Measurements from ENCODE around the gene IGSF3. TPM values are rescaled to one million over a fixed set of nuclear protein-coding genes. Genes with fewer than 3 reads are reported as not detected.

IGSF3 gene
- total RNA-seq, 1 donor from 2014 or later, result 34.8 TPM

DNA sequence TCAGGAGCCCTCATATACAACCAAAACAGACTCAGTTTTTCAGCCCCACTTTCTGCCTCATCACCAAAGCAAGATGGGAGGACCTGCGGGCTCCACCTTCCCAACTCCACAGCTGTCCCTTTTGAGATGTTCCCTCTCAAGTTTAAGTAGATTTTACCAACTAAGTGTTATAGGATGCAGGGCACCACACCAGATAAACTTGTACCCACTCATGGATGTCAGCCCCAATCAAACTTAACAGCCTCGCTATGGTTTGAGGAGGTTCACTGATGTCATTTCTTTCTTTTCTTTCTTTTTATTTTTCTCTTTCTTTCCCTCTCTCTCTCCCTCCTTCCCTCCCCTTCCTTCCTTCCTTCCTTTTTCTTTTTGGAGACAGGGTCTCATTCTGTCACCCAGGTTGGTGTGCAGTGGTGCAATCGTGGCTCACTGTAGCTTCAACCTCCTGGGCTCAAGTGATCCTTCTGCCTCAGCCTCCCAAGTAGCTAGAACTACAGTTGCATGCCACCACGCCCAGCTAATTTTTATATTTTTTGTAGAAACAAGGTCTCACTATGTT, 110.1 kb downstream of the IGSF3 start:
- DNase-seq (ENCODE audit: low read depth), result no peak
- TF ChIP-seq, protein P1, sequence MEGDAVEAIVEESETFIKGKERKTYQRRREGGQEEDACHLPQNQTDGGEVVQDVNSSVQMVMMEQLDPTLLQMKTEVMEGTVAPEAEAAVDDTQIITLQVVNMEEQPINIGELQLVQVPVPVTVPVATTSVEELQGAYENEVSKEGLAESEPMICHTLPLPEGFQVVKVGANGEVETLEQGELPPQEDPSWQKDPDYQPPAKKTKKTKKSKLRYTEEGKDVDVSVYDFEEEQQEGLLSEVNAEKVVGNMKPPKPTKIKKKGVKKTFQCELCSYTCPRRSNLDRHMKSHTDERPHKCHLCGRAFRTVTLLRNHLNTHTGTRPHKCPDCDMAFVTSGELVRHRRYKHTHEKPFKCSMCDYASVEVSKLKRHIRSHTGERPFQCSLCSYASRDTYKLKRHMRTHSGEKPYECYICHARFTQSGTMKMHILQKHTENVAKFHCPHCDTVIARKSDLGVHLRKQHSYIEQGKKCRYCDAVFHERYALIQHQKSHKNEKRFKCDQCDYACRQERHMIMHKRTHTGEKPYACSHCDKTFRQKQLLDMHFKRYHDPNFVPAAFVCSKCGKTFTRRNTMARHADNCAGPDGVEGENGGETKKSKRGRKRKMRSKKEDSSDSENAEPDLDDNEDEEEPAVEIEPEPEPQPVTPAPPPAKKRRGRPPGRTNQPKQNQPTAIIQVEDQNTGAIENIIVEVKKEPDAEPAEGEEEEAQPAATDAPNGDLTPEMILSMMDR (IDR thresholded peaks at IDR 0.05; ENCODE audit: insufficient read depth, low read length, poor library complexity, severe bottlenecking), result no peak
- Histone ChIP-seq H3K4me3 (ENCODE audit: low read depth, low read length) (no peak overlapping the region), H3K36me3 (ENCODE audit: control insufficient read depth, insufficient read depth, low read length) (no peaks in the 10 kb centered on the region), H3K27me3 (ENCODE audit: control insufficient read depth, insufficient read depth, low read length) (no peaks in the 10 kb centered on the region)

DNA sequence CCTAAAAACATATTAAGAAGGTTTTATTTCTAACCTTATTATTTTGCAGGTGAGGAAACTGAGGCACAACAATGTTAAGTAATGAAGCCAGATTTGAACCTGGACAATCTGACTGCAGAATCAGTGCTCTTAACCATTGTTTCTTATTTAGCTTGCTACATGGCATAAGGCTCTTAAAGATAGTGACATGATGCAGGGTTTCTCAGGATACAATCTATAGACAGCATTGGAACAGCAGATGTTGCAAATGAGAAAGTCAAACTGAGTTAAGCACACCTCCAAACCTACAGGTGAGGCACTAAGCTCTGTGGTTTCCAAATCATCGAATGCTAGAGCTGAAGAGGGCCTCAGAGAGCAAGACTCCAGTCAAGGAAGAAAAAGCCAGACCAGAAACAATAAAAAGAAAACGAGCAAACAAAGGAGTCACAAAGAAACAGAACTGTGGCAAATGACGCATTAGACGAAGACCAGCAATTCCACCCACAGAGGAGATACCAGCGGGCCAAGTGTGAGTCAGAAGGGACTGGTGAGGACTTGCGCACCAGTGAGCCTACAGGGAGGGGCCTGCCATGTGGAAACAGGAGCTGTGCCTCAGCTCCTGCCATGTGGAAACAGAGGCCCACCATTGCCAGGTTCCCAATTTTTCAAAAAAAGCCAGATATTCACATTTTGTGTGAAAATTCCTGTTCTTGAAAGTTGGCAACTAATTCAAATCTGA, 111.1 kb downstream of the IGSF3 start:
- H3K27me3 ChIP-seq (ENCODE audit: control insufficient read depth, insufficient read depth, low read length), result no peaks in the 10 kb centered on the region
- H3K4me3 ChIP-seq (ENCODE audit: low read depth, low read length), result no peak overlapping the region
- H3K36me3 ChIP-seq (ENCODE audit: control insufficient read depth, insufficient read depth, low read length), result no peaks in the 10 kb centered on the region
- no peak for DNase-seq (ENCODE audit: low read depth)
- TF ChIP-seq, protein P1 (IDR thresholded peaks at IDR 0.05; ENCODE audit: insufficient read depth, low read length, poor library complexity, severe bottlenecking), result no peak

DNA sequence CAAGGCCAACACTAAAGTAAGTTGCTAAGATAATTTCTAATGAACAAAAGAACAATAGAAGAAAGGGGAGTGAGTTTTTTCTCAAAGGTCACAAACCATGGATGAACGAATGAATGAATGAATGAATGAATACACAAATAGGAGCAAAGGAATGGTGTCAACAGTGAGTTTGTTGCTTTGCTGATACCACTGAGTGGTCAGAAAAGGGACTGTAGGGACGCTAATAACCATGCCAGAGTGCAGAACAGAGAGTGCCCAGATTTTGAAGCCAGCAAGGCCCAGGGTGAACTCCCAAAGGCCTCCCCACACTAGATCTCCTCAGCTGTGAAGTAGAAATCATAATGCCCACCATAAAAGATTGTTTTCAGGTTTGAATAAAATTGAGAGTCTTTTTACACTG, 112.6 kb downstream of the IGSF3 start:
- no peak for DNase-seq (ENCODE audit: low read depth)
- TF ChIP-seq, protein P1 (IDR thresholded peaks at IDR 0.05; ENCODE audit: insufficient read depth, low read length, poor library complexity, severe bottlenecking), result no peak
- Histone ChIP-seq H3K4me3 (ENCODE audit: low read depth, low read length) (no peak overlapping the region), H3K27me3 (ENCODE audit: control insufficient read depth, insufficient read depth, low read length) (no peaks in the 10 kb centered on the region), H3K36me3 (ENCODE audit: control insufficient read depth, insufficient read depth, low read length) (no peaks in the 10 kb centered on the region)

DNA sequence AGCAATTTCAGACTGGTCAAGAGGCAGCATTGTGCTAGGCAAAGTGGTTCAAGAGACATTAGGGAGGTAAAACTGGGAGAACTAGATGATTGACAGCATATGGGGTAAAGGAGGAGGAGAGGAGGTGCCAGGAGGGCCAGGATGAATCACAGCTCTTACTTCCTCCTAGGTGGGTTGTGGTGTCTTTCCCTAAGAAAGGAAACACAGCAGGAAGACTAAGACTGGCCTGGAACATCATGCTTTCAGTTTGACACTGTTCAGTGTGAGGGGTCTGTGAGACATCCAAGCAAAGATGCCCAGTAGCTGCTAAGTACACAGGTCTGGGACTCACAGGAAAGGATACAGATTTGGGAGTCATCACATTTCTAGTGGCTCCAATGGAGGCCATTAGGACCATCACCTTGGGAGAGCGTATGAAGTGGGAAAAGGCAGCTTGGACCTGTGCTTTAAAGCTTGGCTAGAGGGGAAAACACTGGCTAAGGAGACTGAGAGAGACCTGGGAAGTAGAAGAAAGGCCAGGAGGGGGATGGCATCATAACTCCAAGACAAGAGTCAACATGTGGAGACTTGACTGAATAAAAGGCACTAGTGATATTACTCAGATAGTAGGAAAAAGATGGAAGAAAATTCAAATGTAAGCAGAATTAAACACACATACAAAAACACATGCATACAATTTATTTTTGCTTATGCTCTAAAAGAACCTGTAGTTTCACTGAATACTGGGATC, 114.0 kb downstream of the IGSF3 start:
- Histone ChIP-seq H3K4me3 (ENCODE audit: low read depth, low read length) (no peak overlapping the region), H3K36me3 (ENCODE audit: control insufficient read depth, insufficient read depth, low read length) (no peaks in the 10 kb centered on the region), H3K27me3 (ENCODE audit: control insufficient read depth, insufficient read depth, low read length) (no peaks in the 10 kb centered on the region)
- no peak for DNase-seq (ENCODE audit: low read depth)
- TF ChIP-seq, protein P1 (IDR thresholded peaks at IDR 0.05; ENCODE audit: insufficient read depth, low read length, poor library complexity, severe bottlenecking), result no peak

DNA sequence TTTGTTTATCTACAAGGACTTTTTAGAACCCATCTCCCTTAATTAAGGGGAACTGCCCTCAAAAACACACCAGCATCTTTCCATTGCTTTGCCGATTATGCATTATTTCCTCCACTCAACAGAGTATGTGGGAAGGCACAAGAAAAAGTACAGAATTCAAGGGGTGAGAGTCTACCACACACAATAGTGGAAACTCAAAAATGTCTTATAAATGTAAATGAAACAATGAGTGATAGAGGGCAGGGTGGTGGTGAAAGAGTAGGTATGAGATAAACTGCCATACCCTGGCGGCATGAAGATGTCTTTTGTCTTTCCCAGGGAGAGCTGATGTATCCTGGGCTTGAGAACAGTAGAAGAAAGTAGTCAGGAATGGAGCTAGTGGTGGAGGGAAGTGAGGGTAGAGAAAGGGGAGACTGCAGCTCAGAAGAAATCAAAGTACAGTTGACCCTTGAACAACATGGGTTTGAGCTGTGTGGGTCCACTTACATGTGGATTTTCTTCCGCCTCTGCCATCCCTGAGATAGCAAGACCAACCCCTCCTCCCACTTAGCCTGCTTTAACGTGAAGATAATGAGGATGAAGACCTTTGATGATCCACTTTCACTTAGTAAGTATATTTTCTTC, 121.1 kb downstream of the IGSF3 start:
- Histone ChIP-seq H3K36me3 (ENCODE audit: control insufficient read depth, insufficient read depth, low read length) (peaks cover 2% of the 10 kb centered on the region), H3K27me3 (ENCODE audit: control insufficient read depth, insufficient read depth, low read length) (no peaks in the 10 kb centered on the region), H3K4me3 (ENCODE audit: low read depth, low read length) (no peak overlapping the region)
- TF ChIP-seq, protein P1 (IDR thresholded peaks at IDR 0.05; ENCODE audit: insufficient read depth, low read length, poor library complexity, severe bottlenecking), result no peak
- no peak for DNase-seq (ENCODE audit: low read depth)

Measured in kidney epithelial cell (primary cell).